Transverse colon (tissue), 4 donors: Measurements from ENCODE around the gene PPP1R17. TPM values are rescaled to one million over a fixed set of nuclear protein-coding genes. Genes with fewer than 3 reads are reported as not detected.

Experiments
- DNase-seq: peaks from one replicate; pipeline ENCODE4 v3.0.0-alpha.2; 2019
- H3K27ac ChIP-seq, 4 donors: fragments of 200-600 bp; sonication (generic); 2 replicates each; pipeline ENCODE4 v1.5.1; 2016 to 2018; ENCODE audit warnings: inconsistent platforms in 4 of 4
- H3K27me3 ChIP-seq: fragments of 200-600 bp; sonication (generic); 2 replicates; pipeline ENCODE4 v1.5.1; 2017; ENCODE audit warnings: inconsistent platforms
- H3K36me3 ChIP-seq, 4 donors: fragments of 200-600 bp; sonication (generic); 2 replicates each; pipeline ENCODE4 v1.5.1; 2017 to 2019; ENCODE audit warnings: inconsistent platforms in 4 of 4
- H3K4me1 ChIP-seq, 4 donors: fragments of 200-600 bp; sonication (generic); 2 replicates each; pipeline ENCODE4 v1.5.1; 2017 to 2020; ENCODE audit warnings: inconsistent platforms in 4 of 4
- H3K4me3 ChIP-seq, 4 donors: fragments of 200-600 bp; sonication (generic); 1 replicate in 1 of 4; 2 replicates in 3 of 4; pipeline versions ENCODE4 v1.5.1 to v1.6.1; 2017 to 2019; ENCODE audit warnings: inconsistent platforms in 4 of 4
- H3K9me3 ChIP-seq, 2 donors: fragments of 200-600 bp; sonication (generic); 2 replicates each; pipeline ENCODE4 v1.5.1; 2017 to 2019; ENCODE audit warnings: inconsistent platforms in 2 of 2
- CTCF ChIP-seq, 5 experiments: fragments of 200-600 bp in 3 of 5; fragments of 450-650 bp in 2 of 5; sonication (generic) in 3 of 5; IDR thresholded peaks; 1 replicate in 2 of 5; 2 replicates in 3 of 5; pipeline ENCODE4 v1.5.1; 2016 to 2017; ENCODE audit warnings: antibody characterized with exemption in 5 of 5, inconsistent platforms in 3 of 5, mild to moderate bottlenecking in 2 of 5, moderate library complexity in 1 of 5
- EP300 ChIP-seq: sonication (generic); formaldehyde crosslinking; IDR thresholded peaks from one replicate; pipeline ENCODE4 v1.6.1; 2017; ENCODE audit warnings: antibody characterized with exemption, low read depth
- POLR2A ChIP-seq: fragments of 450-650 bp; IDR thresholded peaks from one replicate; pipeline ENCODE4 v1.6.1; 2016; ENCODE audit warnings: antibody characterized with exemption, mild to moderate bottlenecking, moderate library complexity
- POLR2AphosphoS5 ChIP-seq, 3 donors: sonication (generic); formaldehyde crosslinking; IDR thresholded peaks; one replicate each; pipeline ENCODE4 v1.6.1; 2016; ENCODE audit warnings: antibody characterized with exemption in 3 of 3
- WGBS, 2 donors: methylation state at CpG; one replicate each; pipeline ENCODE4 v1.1.5; 2018; ENCODE audit warnings: low coverage in 1 of 2; 5-methylcytosine and 5-hydroxymethylcytosine counted together
- in situ Hi-C, 4 donors: fragments of 200-750 bp; cut with MboI; loops; one replicate each; pipeline versions ENCODE4 v1.15.0 to v1.15.1; 2017; ENCODE audit warnings: low sequenced_read_pairs in 3 of 4, low pct_ligation_motif_present in 1 of 4, low pct_unique_long_range_greater_than_20kb in 1 of 4
- intact Hi-C: fragments of 100-400 bp; cut with DNase I; formaldehyde crosslinking; loops from one replicate; pipeline ENCODE4 v1.15.1; 2023; ENCODE audit warnings: low total_unique reads
- total RNA-seq, 4 donors: library from RNA; depleted of rRNA; stranded (reverse); fragments of >200 nt; gene quantifications; one replicate each; pipeline ENCODE4 v1.1.0, GENCODE V29; 2016

PPP1R17 gene
- total RNA-seq, 4 donors from 2014 or later: not detected

- Histone ChIP-seq H3K27ac (no peak overlapping the region), H3K27me3 (no peaks in the 10 kb centered on the region), H3K36me3 (no peaks in the 10 kb centered on the region), H3K9me3 (no peaks in the 10 kb centered on the region), H3K4me3 (no peak overlapping the region), H3K4me1 (no peaks in the 10 kb centered on the region)
- no peak for TF ChIP-seq CTCF (IDR thresholded peaks at IDR 0.05)
- no peak for TF ChIP-seq POLR2A
- TF ChIP-seq EP300: no peak
- no peak for TF ChIP-seq POLR2AphosphoS5 (IDR thresholded peaks at IDR 0.05)
- intact Hi-C loops: no loop called here
- DNase-seq: no peak
- in situ Hi-C loops: no loop called here
- WGBS, 2 donors: 57% methylated on average over 2 of the region's 2 CpGs; no CpG with 5 or more reads in 1 of the 2 donors
Observed at GRCh38 chr7:31699050-31699449, 12.0 kb downstream of the PPP1R17 start.

GRCh38 chr7:31702354-31702753, 15.3 kb downstream of the PPP1R17 start:
- H3K4me3 ChIP-seq: no peak overlapping the region
- in situ Hi-C loops: no loop called here
- no peaks in the 10 kb centered on the region for H3K27me3 ChIP-seq
- DNase-seq: no peak
- TF ChIP-seq POLR2AphosphoS5 (IDR thresholded peaks at IDR 0.05) (no peak), CTCF (IDR thresholded peaks at IDR 0.05) (no peak), POLR2A (no peak), EP300 (no peak)
- intact Hi-C loops: no loop called here
- no peak overlapping the region for H3K27ac ChIP-seq
- no peaks in the 10 kb centered on the region for H3K9me3 ChIP-seq
- H3K36me3 ChIP-seq: no peaks in the 10 kb centered on the region
- WGBS, 2 donors: 68 to 86% methylated on average over 2 to 3 of the region's 3 CpGs
- no peaks in the 10 kb centered on the region for H3K4me1 ChIP-seq

GRCh38 chr7:31705377-31705776, 18.4 kb downstream of the PPP1R17 start:
- TF ChIP-seq POLR2AphosphoS5 (IDR thresholded peaks at IDR 0.05) (no peak), EP300 (no peak), CTCF (IDR thresholded peaks at IDR 0.05) (no peak), POLR2A (no peak)
- Histone ChIP-seq H3K27ac (no peak overlapping the region), H3K36me3 (no peaks in the 10 kb centered on the region), H3K4me1 (no peaks in the 10 kb centered on the region), H3K27me3 (no peaks in the 10 kb centered on the region), H3K4me3 (no peak overlapping the region), H3K9me3 (no peaks in the 10 kb centered on the region)
- WGBS, 2 donors: 76 to 77% methylated on average over 3 of the region's 3 CpGs
- intact Hi-C loops (no loop called here), in situ Hi-C loops (no loop called here)
- no peak for DNase-seq

GRCh38 chr7:31707089-31707488, 20.1 kb downstream of the PPP1R17 start:
- Histone ChIP-seq H3K4me3 (no peak overlapping the region), H3K9me3 (no peaks in the 10 kb centered on the region), H3K4me1 (no peaks in the 10 kb centered on the region), H3K27me3 (no peaks in the 10 kb centered on the region), H3K27ac (no peak overlapping the region), H3K36me3 (no peaks in the 10 kb centered on the region)
- in situ Hi-C loops (no loop called here), intact Hi-C loops (no loop called here)
- WGBS, 2 donors: 53 to 67% methylated on average over 4 to 5 of the region's 5 CpGs
- DNase-seq: no peak
- TF ChIP-seq POLR2AphosphoS5 (IDR thresholded peaks at IDR 0.05): no peak

- intact Hi-C loops: no loop called here
- no peak for DNase-seq
- Histone ChIP-seq H3K9me3 (no peaks in the 10 kb centered on the region), H3K27ac (no peak overlapping the region), H3K4me1 (no peaks in the 10 kb centered on the region), H3K36me3 (no peaks in the 10 kb centered on the region), H3K4me3 (no peak overlapping the region), H3K27me3 (no peaks in the 10 kb centered on the region)
- in situ Hi-C loops: no loop called here
- WGBS, 2 donors: 71 to 83% methylated on average over 1 of the region's 1 CpG
- TF ChIP-seq POLR2AphosphoS5 (IDR thresholded peaks at IDR 0.05): no peak
- no peak for TF ChIP-seq EP300
- no peak for TF ChIP-seq POLR2A
- no peak for TF ChIP-seq CTCF (IDR thresholded peaks at IDR 0.05)
Observed at GRCh38 chr7:31710171-31710570, 23.2 kb downstream of the PPP1R17 start.
